Heart right ventricle (tissue), 16 donors: ENCODE data around the gene OR4X1. TPM values are rescaled to one million over a fixed set of nuclear protein-coding genes. Genes with fewer than 3 reads are reported as not detected.

ENCODE experiments used
- ATAC-seq, 8 donors: fragments of 200-7000 bp; cut with Tn5 transposase; one replicate each; pipeline ENCODE4 v1.9.1; 2020; ENCODE audit warnings: mild to moderate bottlenecking in 8 of 8, moderate library complexity in 8 of 8, moderate number of reproducible peaks in 1 of 8
- DNase-seq, 2 donors: peaks; one replicate each; pipeline ENCODE4 v3.0.0-alpha.2; 2020
- H3K27ac ChIP-seq, 10 donors: fragments of 200-600 bp; sonication (generic) in 2 of 10; one replicate each; pipeline versions ENCODE4 v1.5.0 to v1.8.0; 2020 to 2022; ENCODE audit warnings: mild to moderate bottlenecking in 3 of 10
- H3K27me3 ChIP-seq, 7 donors: fragments of 200-600 bp; one replicate each; pipeline ENCODE4 v1.8.0; 2021 to 2022; ENCODE audit warnings: mild to moderate bottlenecking in 2 of 7
- H3K36me3 ChIP-seq, 9 donors: fragments of 200-600 bp; sonication (generic) in 1 of 9; one replicate each; pipeline versions ENCODE4 v1.5.0 to v1.8.0; 2020 to 2022; ENCODE audit warnings: mild to moderate bottlenecking in 2 of 9
- H3K4me1 ChIP-seq, 9 donors: fragments of 200-600 bp; sonication (generic) in 1 of 9; one replicate each; pipeline versions ENCODE4 v1.5.0 to v1.8.0; 2020 to 2022; ENCODE audit warnings: mild to moderate bottlenecking in 4 of 9
- H3K4me3 ChIP-seq, 10 donors: fragments of 200-600 bp; sonication (generic) in 2 of 10; one replicate each; pipeline versions ENCODE4 v1.5.0 to v1.8.0; 2020 to 2022; ENCODE audit warnings: mild to moderate bottlenecking in 7 of 10, moderate library complexity in 2 of 10
- H3K9me3 ChIP-seq, 11 donors: fragments of 200-600 bp in 10 of 11; sonication (generic) in 2 of 11; one replicate each; pipeline versions ENCODE4 v1.5.0 to v1.8.0; 2013 to 2022; ENCODE audit warnings: mild to moderate bottlenecking in 2 of 11, control low read depth in 1 of 11, moderate library complexity in 1 of 11
- CTCF ChIP-seq, 9 donors: fragments of 200-600 bp; sonication (generic) in 2 of 9; IDR thresholded peaks; one replicate each; pipeline versions ENCODE4 v1.5.0 to v1.8.0; 2021 to 2022; ENCODE audit warnings: antibody characterized with exemption in 9 of 9, mild to moderate bottlenecking in 5 of 9, moderate library complexity in 1 of 9
- WGBS, 2 donors: extraction: QIAGEN DNeasy Blood & Tissue Kit; methylation state at CpG; one replicate each; pipeline ENCODE4 v1.1.7; 2013; ENCODE audit warnings: inconsistent platforms in 1 of 2; 5-methylcytosine and 5-hydroxymethylcytosine counted together
- intact Hi-C, 10 donors: fragments of 100-400 bp; cut with DNase I; formaldehyde crosslinking; loops; one replicate each; pipeline versions ENCODE4 v1.11.1 to v1.14.2; 2022
- polyA plus RNA-seq, 2 donors: library from polyadenylated mRNA; stranded (reverse); fragments of 200-250 nt; gene quantifications; one replicate each; pipeline ENCODE4 v1.2.3, GENCODE V29; 2013
- total RNA-seq, 10 donors: library from RNA; stranded (reverse); fragmentation: NEBNext Ultra II Directional in 3 of 10; extraction: Animal tissue kit (Norgen Biotek cat#: 25700) in 3 of 10; gene quantifications; one replicate each; pipeline versions ENCODE4 v1.2.1 to v1.2.4, GENCODE V29; 2021 to 2023
- donor health status: Arrhythmogenic right ventricular cardiomyopathy.
- donor health status: ischemic (EF 13 %, LVEDD 7.1; RV severe dilation, severe dysfunction).
- donor health status: healthy with polysubstance abuse.
- donor health status: DM: no; HTN: yes; CAD: no.
- donor health status: DM: no; HTN: no; CAD: no.
- donor health status: ischemic (EF 25% LVEDD 6.9; RV normal size, moderate dysfunction).
- donor health status: ischemic (EF 25% LVEDD 5.7; RV mildly dilated, moderate dysfunction).
- donor health status: healthy.
- donor health status: DM: yes; HTN: yes; CAD: no.
- donor health status: Ischemic cardiomyopathy.
- donor health status: ischemic (EF 35%, LVEDD 5.7; RV mildly dilated, moderate dysfunction).
- donor health status: nonischemic (EF 11% LVEDD 7.7; RV severe dilation, severe dysfunction).
- donor health status: DM: yes; HTN: yes; CAD: no.
- donor health status: PGD.
- donor health status: ischemic (EF 29% LVEDD 5.4; RV normal size, mild dysfunction).
- donor health status: nonischemic (EF 23%, LVEDD 6.1; RV moderate dilation, normal function).

Gene OR4X1
- total and polyA plus RNA-seq, 12 donors: not detected

GRCh38 chr11:48242501-48242900 is 21.2 kb upstream of the OR4X1 start:
- intact Hi-C loops: no loop called here
- no peak overlapping the region for H3K27ac ChIP-seq
- H3K4me3 ChIP-seq: no peak overlapping the region
- DNase-seq (no peak), ATAC-seq (no peak)
- WGBS, 2 donors: 61 to 67% methylated on average over 3 of the region's 3 CpGs
- TF ChIP-seq CTCF (IDR thresholded peaks at IDR 0.05): no peak
- H3K36me3 ChIP-seq: no peaks in the 10 kb centered on the region
- no peaks in the 10 kb centered on the region for H3K4me1 ChIP-seq
- H3K27me3 ChIP-seq: no peaks in the 10 kb centered on the region
- H3K9me3 ChIP-seq: peaks cover 0 to 21% (median 0%) of the 10 kb centered on the region in 11 donors

- intact Hi-C loops: no loop called here
- Histone ChIP-seq H3K4me3 (no peak within 1 kb of the TSS), H3K27ac (no peak within 1 kb of the TSS), H3K9me3 (peaks cover 0 to 43% (median 15%) of the 10 kb centered on the region in 11 donors), H3K36me3 (no peaks in the 10 kb centered on the region), H3K4me1 (no peaks in the 10 kb centered on the region), H3K27me3 (no peaks in the 10 kb centered on the region)
- DNase-seq (no peak), ATAC-seq (no peak)
- no peak for TF ChIP-seq CTCF (IDR thresholded peaks at IDR 0.05)
Measured at GRCh38 chr11:48244804-48245203, 18.9 kb upstream of the OR4X1 start, which contains the start of gene OR4X2. TSS of gene OR4X2 (plus strand) at chr11:48245104. CDS start at chr11:48245104, 0 bp downstream.

GRCh38 chr11:48248902-48249301 is 14.8 kb upstream of the OR4X1 start:
- DNase-seq: no peak
- no peak for ATAC-seq
- Histone ChIP-seq H3K9me3 (peaks cover 0 to 55% (median 18%) of the 10 kb centered on the region in 11 donors), H3K36me3 (no peaks in the 10 kb centered on the region), H3K27me3 (no peaks in the 10 kb centered on the region), H3K4me3 (no peak overlapping the region), H3K27ac (no peak overlapping the region), H3K4me1 (no peaks in the 10 kb centered on the region)
- no peak for TF ChIP-seq CTCF (IDR thresholded peaks at IDR 0.05)
- WGBS, 2 donors: 77 to 88% methylated on average over 1 of the region's 1 CpG
- intact Hi-C loops: no loop called here

GRCh38 chr11:48261600-48261999 is 2.1 kb upstream of the OR4X1 start:
- H3K4me1 ChIP-seq: no peaks in the 10 kb centered on the region
- 73 to 74% methylated on average over 2 of the region's 2 CpGs for WGBS, 2 donors
- TF ChIP-seq CTCF (IDR thresholded peaks at IDR 0.05): no peak
- peaks cover 0 to 3% (median 0%) of the 10 kb centered on the region in 11 donors for H3K9me3 ChIP-seq
- intact Hi-C loops: no loop called here
- ATAC-seq (no peak), DNase-seq (no peak)
- H3K27me3 ChIP-seq: no peaks in the 10 kb centered on the region
- H3K4me3 ChIP-seq: no peak overlapping the region
- no peak overlapping the region for H3K27ac ChIP-seq
- H3K36me3 ChIP-seq: no peaks in the 10 kb centered on the region
